K562 (cell line): Measurements from ENCODE around the gene VIT. TPM values are rescaled to one million over a fixed set of nuclear protein-coding genes. Genes with fewer than 3 reads are reported as not detected.

Source experiments
- ATAC-seq: fragments of 200-7000 bp; cut with Tn5 transposase; 3 replicates; pipeline ENCODE4 v1.9.1; 2020; ENCODE audit warnings: moderate library complexity
- BruUV-seq: library from RNA; stranded (reverse); fragments of 400-500 nt; replicated peaks from 2 replicates; lab custom pipeline; 2021; lab: Mats Ljungman, UMichigan
- CTCF ChIA-PET: fragments of 300-600 bp; formaldehyde crosslinking; extraction: SDS; loops from one replicate; lab custom pipeline; 2021; ENCODE audit warnings: low intra/inter-chr PET ratio; lab: Yijun Ruan, JAX
- POLR2A ChIA-PET: fragments of 300-600, 350-650 bp; sonication (Branson Sonifier 250); formaldehyde crosslinking; extraction: SDS; loops from one replicate; lab custom pipeline; 2021; ENCODE audit warnings: antibody characterized with exemption, inconsistent platforms; lab: Yijun Ruan, JAX
- DNase-seq, 4 experiments: peaks; one replicate each; pipeline versions ENCODE4 v3.0.0 to v3.0.0-alpha.2; 2011 to 2018; ENCODE audit warnings: low spot score in 3 of 4, mixed read lengths in 3 of 4; ENCODE audit errors: extremely low read depth in 1 of 4
- FAIRE-seq: peaks from 2 replicates; lab custom pipeline; 2011; peaks lifted over from hg19 to GRCh38; lab: Jason Lieb, UNC
- H2AFZ ChIP-seq: 2 replicates; pipeline ENCODE4 v1.6.0; 2011; ENCODE audit warnings: low read depth, low read length, control low read depth, inconsistent platforms
- H3K27ac ChIP-seq: fragments of 200-600 bp; 3 replicates; pipeline ENCODE4 v1.8.0; 2011; ENCODE audit warnings: low read depth, mild to moderate bottlenecking, control low read depth, inconsistent platforms, low read length, moderate library complexity, mixed read lengths; ENCODE audit errors: extremely low read depth
- H3K27me3 ChIP-seq, 2 experiments: fragments of 300-600 bp in 1 of 2; 2 replicates in 1 of 2; 3 replicates in 1 of 2; pipeline versions ENCODE4 v1.6.0 to v1.8.0; 2011; ENCODE audit warnings: inconsistent platforms in 2 of 2, low read length in 2 of 2, mild to moderate bottlenecking in 1 of 2, mixed read lengths in 1 of 2, moderate library complexity in 1 of 2; ENCODE audit not compliant: control insufficient read depth in 2 of 2, insufficient read depth in 2 of 2
- H3K36me3 ChIP-seq: fragments of 300-600 bp; 3 replicates; pipeline ENCODE4 v1.8.0; 2011; ENCODE audit warnings: mild to moderate bottlenecking, low read length, inconsistent platforms; ENCODE audit not compliant: control insufficient read depth, insufficient read depth
- H3K4me1 ChIP-seq, 2 experiments: fragments of 200-600 bp in 1 of 2; replicated peaks in 1 of 2; 2 replicates in 1 of 2; 3 replicates in 1 of 2; pipeline versions ENCODE4 v1.5.1 to v1.8.0; 2011; ENCODE audit warnings: inconsistent platforms in 2 of 2, low read length in 2 of 2, mild to moderate bottlenecking in 1 of 2, mixed read lengths in 1 of 2, moderate library complexity in 1 of 2; ENCODE audit not compliant: control insufficient read depth in 2 of 2, insufficient read depth in 2 of 2
- H3K4me2 ChIP-seq: 2 replicates; pipeline ENCODE4 v1.6.1; 2011; ENCODE audit warnings: low read length, control low read depth, inconsistent platforms, mixed read lengths; ENCODE audit not compliant: insufficient read depth
- H3K4me3 ChIP-seq: fragments of 200-600 bp; sonication (generic), shearing (Covaris generic); 2 replicates; pipeline ENCODE4 v1.5.1; 2016; ENCODE audit warnings: control low read depth, inconsistent platforms
- H3K79me2 ChIP-seq: fragments of 200-600 bp; 3 replicates; pipeline ENCODE4 v1.8.0; 2011; ENCODE audit warnings: low read length, inconsistent platforms; ENCODE audit not compliant: control insufficient read depth, insufficient read depth
- H3K9ac ChIP-seq, 2 experiments: 2 replicates each; pipeline versions ENCODE4 v1.6.0 to v1.6.1; 2011; ENCODE audit warnings: low read depth in 2 of 2, low read length in 2 of 2, control low read depth in 1 of 2, inconsistent platforms in 1 of 2, mild to moderate bottlenecking in 1 of 2, mixed read lengths in 1 of 2; ENCODE audit not compliant: insufficient read depth in 1 of 2
- H3K9me1 ChIP-seq: one replicate; pipeline ENCODE4 v1.6.0; 2011; ENCODE audit warnings: inconsistent platforms, mild to moderate bottlenecking, low read length, moderate library complexity; ENCODE audit not compliant: control insufficient read depth, insufficient read depth
- H3K9me3 ChIP-seq: replicated peaks from 2 replicates; pipeline ENCODE4 v1.5.1; 2011; ENCODE audit warnings: low read depth, low read length, inconsistent platforms; ENCODE audit not compliant: control insufficient read depth, insufficient read depth
- H4K20me1 ChIP-seq: replicated peaks from 2 replicates; pipeline ENCODE4 v1.6.1; 2011; ENCODE audit warnings: low read length, inconsistent platforms, mixed read lengths; ENCODE audit not compliant: control insufficient read depth, insufficient read depth
- BMI1 ChIP-seq: fragments of 150-350 bp; IDR thresholded peaks from 2 replicates; pipeline ENCODE4 v1.6.1; 2014; ENCODE audit warnings: low read length
- CBFB ChIP-seq: sonication (generic); formaldehyde crosslinking; IDR thresholded peaks from 2 replicates; pipeline ENCODE4 v1.4.0; 2020; ENCODE audit warnings: mild to moderate bottlenecking, missing genetic modification reagents
- FOXA1 ChIP-seq: fragments of 450-650 bp; IDR thresholded peaks from 2 replicates; pipeline ENCODE4 v1.6.1; 2016; ENCODE audit warnings: mild to moderate bottlenecking, borderline replicate concordance
- GATA2 ChIP-seq: sonication (generic); formaldehyde crosslinking; IDR thresholded peaks from 2 replicates; pipeline ENCODE4 v1.4.0; 2020; ENCODE audit warnings: mild to moderate bottlenecking, missing genetic modification reagents
- GATAD2A ChIP-seq: fragments of 450-650 bp; IDR thresholded peaks from 2 replicates; pipeline ENCODE4 v1.6.1; 2017
- GTF2E2 ChIP-seq: fragments of 200-800 bp; sonication (Bioruptor generic); IDR thresholded peaks from 2 replicates; pipeline ENCODE4 v1.6.1; 2016; ENCODE audit warnings: missing genetic modification characterization, missing compliant biosample characterization
- HIVEP1 ChIP-seq: fragments of 250-450 bp; sonication (Bioruptor Pico); IDR thresholded peaks from 2 replicates; pipeline ENCODE4 v1.4.0; 2020; ENCODE audit warnings: mild to moderate bottlenecking
- HMGN3 ChIP-seq: IDR thresholded peaks from 2 replicates; pipeline ENCODE4 v1.6.1; 2011; ENCODE audit warnings: borderline replicate concordance, low read depth, mild to moderate bottlenecking, mixed read lengths, low read length; ENCODE audit not compliant: insufficient read length; ENCODE audit errors: extremely low read depth
- RBM22 ChIP-seq: fragments of 200-400 bp; formaldehyde crosslinking; IDR thresholded peaks from 2 replicates; pipeline ENCODE4 v1.6.1; 2018; ENCODE audit warnings: low read length, low read depth; ENCODE audit not compliant: poor library complexity, severe bottlenecking
- SRSF1 ChIP-seq: fragments of 200-400 bp; formaldehyde crosslinking; IDR thresholded peaks from 2 replicates; pipeline ENCODE4 v1.6.1; 2017; ENCODE audit warnings: mild to moderate bottlenecking, low read depth, low read length, moderate library complexity
- TSC22D4 ChIP-seq: fragments of 450-650 bp; IDR thresholded peaks from 2 replicates; pipeline ENCODE4 v1.6.1; 2016; ENCODE audit warnings: missing genetic modification characterization, missing biosample characterization, control low read depth
- ZEB2 ChIP-seq: fragments of 450-650 bp; IDR thresholded peaks from 2 replicates; pipeline ENCODE4 v1.6.1; 2016
- ZNF134 ChIP-seq: fragments of 250-450 bp; sonication (Bioruptor Pico); conservative IDR thresholded peaks from 2 replicates; pipeline ENCODE4 v1.4.0; 2020
- ZNF184 ChIP-seq: sonication (generic); formaldehyde crosslinking; IDR thresholded peaks from 2 replicates; pipeline ENCODE4 v1.5.0; 2020; ENCODE audit warnings: missing genetic modification reagents
- ZNF354B ChIP-seq: fragments of 250-450 bp; sonication (Bioruptor Pico); IDR thresholded peaks from 2 replicates; pipeline ENCODE4 v1.4.0; 2020
- WGBS: fragments of 100-300 bp; shearing (Covaris generic); methylation state at CpG from one replicate; pipeline ENCODE4 v1.1.6; 2016; ENCODE audit warnings: low coverage, mixed read lengths; ENCODE audit not compliant: insufficient coverage; ENCODE audit errors: missing lambda C conversion rate; 5-methylcytosine and 5-hydroxymethylcytosine counted together
- in situ Hi-C: fragments of 300-500 bp; cut with MboI; formaldehyde crosslinking; loops from 4 replicates; pipeline ENCODE4 v1.15.0; 2018; ENCODE audit warnings: inconsistent platforms, mixed read lengths
- intact Hi-C: fragments of 100-400 bp; cut with micrococcal nuclease; formaldehyde crosslinking; loops from 2 replicates; pipeline ENCODE4 v1.14.2; 2022
- polyA plus RNA-seq, 8 experiments: library from polyadenylated mRNA; depleted of rRNA in 4 of 8; stranded (reverse) in 5 of 8; unstranded in 3 of 8; fragments of >200 nt; fragmentation: Nextera tagmentation in 2 of 8; fragmentation: Illumina TruSeq in 1 of 8; extraction: Ambion mirVana in 2 of 8; extraction: Trizol in 1 of 8; gene quantifications; 2 replicates each; pipeline versions ENCODE4 v1.2.1 to v1.2.3, GENCODE V29; 2011 to 2014; ENCODE audit warnings: inconsistent platforms in 1 of 8, missing spikeins in 1 of 8
- total RNA-seq, 7 experiments: library from RNA; depleted of rRNA in 6 of 7; stranded (reverse); fragments of >200 nt in 6 of 7; fragmentation: Illumina TruSeq in 2 of 7; extraction: Trizol in 2 of 7; gene quantifications; 2 replicates each; pipeline versions ENCODE4 v1.2.1 to v1.2.3, GENCODE V29; 2011 to 2021; ENCODE audit warnings: low replicate concordance in 1 of 7
- TF ChIP-seq, protein P1 (sequence below): fragments of 450-650 bp; IDR thresholded peaks from 2 replicates; pipeline ENCODE4 v1.6.1; 2016; ENCODE audit warnings: borderline replicate concordance
- TF ChIP-seq, protein P2 (sequence below): fragments of 250-450 bp; sonication (Bioruptor Pico); IDR thresholded peaks from 2 replicates; pipeline ENCODE4 v1.4.0; 2020

The VIT gene
- total and polyA plus RNA-seq, 9 of the 15 experiments (the other 6 are each of a cell fraction or from before 2014, with no cell fraction given) = not detected

DNA sequence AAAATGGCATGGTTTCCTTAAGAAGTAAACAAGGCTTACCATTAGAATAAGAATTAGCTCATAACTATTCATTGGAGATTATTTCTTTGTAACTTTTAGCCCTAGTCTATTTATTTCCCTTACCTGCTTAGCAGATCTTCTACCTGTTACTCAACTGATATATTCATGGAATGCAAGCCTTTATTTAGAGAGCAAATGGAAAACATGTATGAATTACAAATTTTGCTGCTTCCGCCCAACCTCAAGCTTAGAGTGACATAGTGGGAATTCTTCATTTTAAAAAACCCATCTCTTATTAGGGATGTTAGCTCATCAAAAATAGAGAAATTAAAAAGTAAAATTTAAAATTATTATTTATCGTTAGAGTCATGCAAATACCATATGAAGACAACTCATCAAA, 158.9 kb downstream of the VIT start:
- no peaks in the 10 kb centered on the region for H3K4me1 ChIP-seq
- H3K9me3 ChIP-seq = no peaks in the 10 kb centered on the region
- no peak for ATAC-seq
- TF ChIP-seq BMI1 (no peak), HMGN3 (no peak), CBFB (CRISPR knock-in tag) (no peak), TSC22D4 (tag) (no peak), GTF2E2 (tag) (no peak), FOXA1 (no peak), ZEB2 (no peak)
- H3K4me2 ChIP-seq = no peak overlapping the region
- H3K9ac ChIP-seq = no peak overlapping the region
- H3K36me3 ChIP-seq = peaks cover 33% of the 10 kb centered on the region
- ChIA-PET POLR2A (interaction anchor here (0.8 to 2.1 kb wide), 3 partner anchors 9 to 242 kb away, joined by 3 to 5 read pairs (median 5); no protein-coding TSS in a partner anchor), CTCF (no interaction called here)
- H3K27ac ChIP-seq = no peak overlapping the region
- WGBS = 83% methylated on average over 2 of the region's 2 CpGs
- in situ Hi-C loops = no loop called here
- H2AFZ ChIP-seq = no peak overlapping the region
- H3K27me3 ChIP-seq = no peaks in the 10 kb centered on the region
- BruUV-seq = no TSS peak
- no peak for DNase-seq
- no peaks in the 10 kb centered on the region for H3K9me1 ChIP-seq
- intact Hi-C loops = no loop called here
- no peak overlapping the region for H3K4me3 ChIP-seq
- H3K79me2 ChIP-seq = no peaks in the 10 kb centered on the region
- H4K20me1 ChIP-seq = no peaks in the 10 kb centered on the region
- no peak for FAIRE-seq

DNA sequence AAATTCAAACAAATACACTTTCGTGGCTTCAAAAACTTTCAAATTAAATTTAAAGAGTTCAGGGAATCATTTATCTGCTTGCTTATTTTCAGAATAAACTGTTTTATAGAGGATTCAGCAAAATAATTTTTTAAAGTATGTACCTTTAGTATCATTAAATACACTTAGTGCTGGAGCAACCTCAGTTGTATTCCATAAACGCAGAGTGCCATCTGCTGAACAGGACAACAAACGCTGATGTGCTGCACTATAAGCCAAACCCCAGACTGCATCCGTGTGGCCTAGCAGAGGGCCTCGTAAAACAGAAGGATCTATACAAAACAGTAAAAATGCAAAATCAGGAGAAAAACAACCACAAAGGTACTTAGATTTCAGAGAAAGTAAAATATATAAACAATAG, 161.2 kb downstream of the VIT start:
- Histone ChIP-seq H3K4me2 (no peak overlapping the region), H3K27me3 (no peaks in the 10 kb centered on the region), H4K20me1 (no peaks in the 10 kb centered on the region), H3K79me2 (no peaks in the 10 kb centered on the region), H3K9me1 (no peaks in the 10 kb centered on the region), H3K9ac (no peak overlapping the region), H3K36me3 (peaks cover 27% of the 10 kb centered on the region; the same call in 2 of the 3 replicates), H3K4me1 (no peaks in the 10 kb centered on the region), H3K4me3 (no peak overlapping the region), H3K27ac (no peak overlapping the region), H3K9me3 (no peaks in the 10 kb centered on the region), H2AFZ (no peak overlapping the region)
- BruUV-seq = no TSS peak
- in situ Hi-C loops (no loop called here), intact Hi-C loops (no loop called here)
- ATAC-seq (no peak), FAIRE-seq (no peak), DNase-seq (no peak)
- POLR2A ChIA-PET = no interaction called here
- CTCF ChIA-PET = no interaction called here
- WGBS = 92% methylated on average over 5 of the region's 5 CpGs
- TF ChIP-seq GATAD2A (no peak), ZNF134 (CRISPR knock-in tag) (no peak), GATA2 (CRISPR knock-in tag) (no peak), ZNF354B (CRISPR knock-in tag) (no peak), ZNF184 (CRISPR knock-in tag) (no peak), RBM22 (no peak), SRSF1 (no peak), HIVEP1 (no peak)
- TF ChIP-seq, protein P1, sequence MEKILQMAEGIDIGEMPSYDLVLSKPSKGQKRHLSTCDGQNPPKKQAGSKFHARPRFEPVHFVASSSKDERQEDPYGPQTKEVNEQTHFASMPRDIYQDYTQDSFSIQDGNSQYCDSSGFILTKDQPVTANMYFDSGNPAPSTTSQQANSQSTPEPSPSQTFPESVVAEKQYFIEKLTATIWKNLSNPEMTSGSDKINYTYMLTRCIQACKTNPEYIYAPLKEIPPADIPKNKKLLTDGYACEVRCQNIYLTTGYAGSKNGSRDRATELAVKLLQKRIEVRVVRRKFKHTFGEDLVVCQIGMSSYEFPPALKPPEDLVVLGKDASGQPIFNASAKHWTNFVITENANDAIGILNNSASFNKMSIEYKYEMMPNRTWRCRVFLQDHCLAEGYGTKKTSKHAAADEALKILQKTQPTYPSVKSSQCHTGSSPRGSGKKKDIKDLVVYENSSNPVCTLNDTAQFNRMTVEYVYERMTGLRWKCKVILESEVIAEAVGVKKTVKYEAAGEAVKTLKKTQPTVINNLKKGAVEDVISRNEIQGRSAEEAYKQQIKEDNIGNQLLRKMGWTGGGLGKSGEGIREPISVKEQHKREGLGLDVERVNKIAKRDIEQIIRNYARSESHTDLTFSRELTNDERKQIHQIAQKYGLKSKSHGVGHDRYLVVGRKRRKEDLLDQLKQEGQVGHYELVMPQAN = no peak
- TF ChIP-seq, protein P2, sequence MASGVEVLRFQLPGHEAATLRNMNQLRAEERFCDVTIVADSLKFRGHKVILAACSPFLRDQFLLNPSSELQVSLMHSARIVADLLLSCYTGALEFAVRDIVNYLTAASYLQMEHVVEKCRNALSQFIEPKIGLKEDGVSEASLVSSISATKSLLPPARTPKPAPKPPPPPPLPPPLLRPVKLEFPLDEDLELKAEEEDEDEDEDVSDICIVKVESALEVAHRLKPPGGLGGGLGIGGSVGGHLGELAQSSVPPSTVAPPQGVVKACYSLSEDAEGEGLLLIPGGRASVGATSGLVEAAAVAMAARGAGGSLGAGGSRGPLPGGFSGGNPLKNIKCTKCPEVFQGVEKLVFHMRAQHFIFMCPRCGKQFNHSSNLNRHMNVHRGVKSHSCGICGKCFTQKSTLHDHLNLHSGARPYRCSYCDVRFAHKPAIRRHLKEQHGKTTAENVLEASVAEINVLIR (CRISPR knock-in tag) = no peak
